GM21390 (cell line): ENCODE data around the gene MR1.

Experiments used
- ATAC-seq: cut with Tn5 transposase; IDR thresholded peaks from one replicate; pipeline ENCODE4 v1.9.1; 2021; ENCODE audit not compliant: unreplicated experiment

MR1 gene

GRCh38 chr1:181090641-181091126 is 56.9 kb downstream of the MR1 start:
- ATAC-seq: no peak

- ATAC-seq: no peak
Observed at GRCh38 chr1:181091309-181092040, 57.7 kb downstream of the MR1 start.

DNA sequence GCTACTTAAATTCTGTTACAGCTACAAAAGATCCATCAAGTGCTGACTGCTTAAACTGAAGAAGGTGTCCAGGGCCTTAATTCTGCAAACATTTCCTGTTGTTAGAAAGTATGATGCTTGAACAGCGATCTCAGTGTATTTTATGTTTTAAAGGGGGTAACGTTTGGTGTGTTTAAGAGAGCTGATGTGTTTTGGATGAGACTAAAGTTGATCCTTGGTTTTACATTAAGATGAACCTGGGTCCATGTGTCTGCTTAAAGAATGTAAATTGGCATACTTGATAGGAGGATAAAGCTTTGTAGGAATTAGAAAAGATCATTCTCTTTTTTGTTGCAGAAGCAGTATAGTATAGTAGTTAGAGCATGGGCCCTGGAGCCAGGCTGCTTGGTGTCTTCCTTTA is 58.3 kb downstream of the MR1 start:
- ATAC-seq: no peak

GRCh38 chr1:181092883-181093458 is 59.2 kb downstream of the MR1 start:
- no peak for ATAC-seq

DNA sequence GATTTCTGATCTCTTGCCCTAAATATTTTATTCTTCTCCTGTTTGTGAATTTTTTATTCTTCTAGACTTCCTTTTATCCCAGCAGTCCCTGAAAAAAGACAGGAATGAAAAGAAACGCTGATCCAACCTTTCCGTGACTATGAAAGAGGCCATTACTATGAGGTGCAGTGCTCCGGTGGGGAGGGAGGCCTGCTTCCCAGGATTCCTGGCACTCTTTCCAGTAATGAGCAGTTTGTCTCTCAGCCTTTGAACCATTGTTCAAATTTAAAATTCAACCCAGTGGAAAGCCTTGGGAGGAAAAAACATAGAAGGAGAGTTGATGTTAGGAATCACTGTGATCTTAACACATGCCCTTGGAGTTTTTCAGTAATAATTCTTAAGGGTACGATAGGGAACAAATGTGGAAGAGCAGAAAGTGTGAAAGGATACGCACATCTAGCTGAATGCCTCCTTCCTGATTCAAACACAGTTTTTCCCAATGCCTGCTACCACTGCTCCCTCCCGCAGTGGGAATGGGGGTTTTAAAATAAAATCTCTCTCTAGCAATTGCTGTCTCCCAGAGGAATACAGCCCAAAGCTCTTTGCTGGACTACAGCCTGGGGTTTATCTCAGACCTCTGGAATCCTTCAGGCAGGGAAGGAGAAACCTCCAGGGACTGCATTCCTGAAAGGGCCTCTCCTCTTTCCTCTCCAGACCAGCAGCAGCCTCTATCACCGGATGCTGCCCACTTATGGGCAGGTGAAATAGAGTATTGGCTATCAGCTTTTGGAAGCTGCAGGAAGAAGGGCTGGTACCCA is 60.8 kb downstream of the MR1 start:
- no peak for ATAC-seq

DNA sequence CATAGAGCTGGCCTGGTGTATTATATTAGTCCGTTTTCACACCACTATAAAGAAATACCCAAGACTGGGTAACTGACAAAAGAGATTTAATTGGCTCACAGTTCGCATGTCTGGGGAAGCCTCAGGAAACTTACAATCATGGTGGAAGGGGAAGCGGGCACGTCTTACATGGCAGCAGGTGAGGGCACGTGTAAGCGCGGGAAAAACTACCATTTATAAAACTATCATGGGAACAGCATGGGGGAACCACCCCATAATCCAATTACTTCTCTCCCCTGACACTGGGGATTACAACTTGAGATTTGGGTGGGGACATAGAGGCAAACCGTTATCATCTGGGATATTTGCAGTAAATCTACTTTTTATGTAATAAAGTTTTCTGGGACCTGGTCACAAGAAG is 61.5 kb downstream of the MR1 start:
- ATAC-seq: no peak

GRCh38 chr1:181095763-181096184 is 62.0 kb downstream of the MR1 start:
- ATAC-seq: no peak

- no peak for ATAC-seq
Observed at GRCh38 chr1:181097242-181097641, 63.5 kb downstream of the MR1 start.

- ATAC-seq: peak; percentile 46
Observed at GRCh38 chr1:181099152-181100014, 65.6 kb downstream of the MR1 start.

- no peak for ATAC-seq
Observed at GRCh38 chr1:181100015-181100905, 66.5 kb downstream of the MR1 start.

DNA sequence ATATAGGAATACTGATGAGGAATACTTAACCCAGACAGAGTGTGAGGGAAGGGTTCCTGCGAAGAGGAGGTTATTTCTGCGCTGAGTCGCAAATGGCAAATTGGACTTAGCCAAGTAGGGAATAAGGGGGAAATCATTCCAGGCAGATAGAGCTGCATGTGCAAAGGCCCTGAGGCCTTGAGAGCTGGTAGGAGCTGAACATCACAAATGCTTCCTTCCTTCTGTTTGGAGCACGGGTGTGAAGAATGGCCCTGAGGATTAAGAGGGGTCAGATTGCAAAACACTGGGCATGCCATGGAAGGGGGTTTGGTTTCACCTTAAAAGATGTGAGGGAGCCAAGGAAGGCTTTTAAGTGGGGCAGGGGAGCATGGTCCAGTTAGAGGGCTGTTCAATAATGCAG is 67.2 kb downstream of the MR1 start:
- no peak for ATAC-seq

GRCh38 chr1:181101581-181102226 is 67.9 kb downstream of the MR1 start:
- ATAC-seq: no peak

DNA sequence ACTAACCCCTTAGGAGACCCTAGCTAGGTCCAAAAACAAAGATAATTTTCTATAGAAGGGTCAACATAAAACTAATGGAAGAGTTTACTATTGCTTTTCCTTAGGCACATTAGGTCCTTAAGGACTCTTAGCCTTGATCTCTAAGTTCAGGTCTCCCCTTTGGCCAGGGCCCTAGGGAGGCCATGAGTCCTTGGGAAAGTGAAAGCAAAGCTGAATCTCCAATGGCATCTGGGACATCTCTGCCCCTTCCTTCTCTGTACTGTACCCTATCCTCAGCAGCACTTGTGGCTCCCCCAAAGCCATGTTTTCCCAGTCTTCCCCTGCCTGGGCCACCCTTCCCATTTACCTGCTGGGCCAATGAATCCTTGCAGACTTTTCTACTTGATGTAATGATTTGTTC is 69.1 kb downstream of the MR1 start:
- no peak for ATAC-seq

- no peak for ATAC-seq
Observed at GRCh38 chr1:181103399-181103798, 69.6 kb downstream of the MR1 start.

DNA sequence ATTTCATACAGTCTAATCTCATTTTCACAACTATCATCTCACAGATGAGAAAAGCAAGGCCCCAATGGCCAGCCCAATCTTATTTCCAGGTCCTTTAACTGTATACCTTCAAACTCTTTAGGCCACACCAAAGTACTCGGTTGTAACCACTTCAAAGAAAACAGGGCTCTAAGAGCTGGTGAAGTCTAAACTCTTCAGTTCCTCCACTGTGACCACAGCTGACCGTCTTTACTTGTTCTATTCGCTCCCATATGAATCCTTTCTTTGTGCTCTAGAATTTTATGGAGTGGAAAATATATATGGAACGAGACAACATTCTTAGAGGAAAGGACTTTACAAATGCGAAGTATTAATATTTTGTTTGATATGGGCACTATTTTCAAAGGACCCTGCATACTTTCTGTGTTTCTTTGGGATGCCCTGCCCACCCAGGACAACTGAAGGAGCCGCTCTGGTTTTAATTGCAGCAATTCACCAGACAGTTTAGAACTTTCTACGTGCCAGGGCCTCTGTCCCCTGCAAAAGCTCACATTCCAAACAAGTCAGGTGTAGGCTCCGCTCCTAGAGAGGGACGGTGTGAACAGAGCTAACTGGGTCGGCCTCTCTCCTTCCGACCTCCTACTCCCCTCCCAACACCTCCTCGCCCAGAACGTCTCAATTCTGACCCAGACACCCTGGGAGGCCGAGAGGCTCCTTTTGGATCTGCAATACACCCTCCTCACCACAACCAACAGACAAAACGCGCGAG is 70.4 kb downstream of the MR1 start:
- ATAC-seq: no peak

DNA sequence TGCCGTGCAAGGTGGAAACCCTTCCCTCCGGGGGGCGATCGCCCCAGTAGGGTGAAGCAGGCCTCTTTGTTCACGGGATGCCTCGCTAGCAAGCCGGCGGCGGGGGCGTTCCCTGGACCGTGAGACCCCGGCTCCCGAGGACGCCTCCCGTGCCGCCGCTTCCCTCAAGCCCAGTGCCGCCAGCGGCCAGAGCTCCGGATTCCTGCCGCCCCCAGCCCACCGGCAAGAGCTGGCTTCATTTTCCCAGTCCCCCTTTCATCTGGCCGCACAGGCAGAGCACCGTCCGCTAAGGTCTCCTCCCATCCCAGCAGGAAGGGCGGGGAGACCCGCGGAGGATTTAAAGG is 71.0 kb downstream of the MR1 start:
- ATAC-seq: peak; percentile 30

DNA sequence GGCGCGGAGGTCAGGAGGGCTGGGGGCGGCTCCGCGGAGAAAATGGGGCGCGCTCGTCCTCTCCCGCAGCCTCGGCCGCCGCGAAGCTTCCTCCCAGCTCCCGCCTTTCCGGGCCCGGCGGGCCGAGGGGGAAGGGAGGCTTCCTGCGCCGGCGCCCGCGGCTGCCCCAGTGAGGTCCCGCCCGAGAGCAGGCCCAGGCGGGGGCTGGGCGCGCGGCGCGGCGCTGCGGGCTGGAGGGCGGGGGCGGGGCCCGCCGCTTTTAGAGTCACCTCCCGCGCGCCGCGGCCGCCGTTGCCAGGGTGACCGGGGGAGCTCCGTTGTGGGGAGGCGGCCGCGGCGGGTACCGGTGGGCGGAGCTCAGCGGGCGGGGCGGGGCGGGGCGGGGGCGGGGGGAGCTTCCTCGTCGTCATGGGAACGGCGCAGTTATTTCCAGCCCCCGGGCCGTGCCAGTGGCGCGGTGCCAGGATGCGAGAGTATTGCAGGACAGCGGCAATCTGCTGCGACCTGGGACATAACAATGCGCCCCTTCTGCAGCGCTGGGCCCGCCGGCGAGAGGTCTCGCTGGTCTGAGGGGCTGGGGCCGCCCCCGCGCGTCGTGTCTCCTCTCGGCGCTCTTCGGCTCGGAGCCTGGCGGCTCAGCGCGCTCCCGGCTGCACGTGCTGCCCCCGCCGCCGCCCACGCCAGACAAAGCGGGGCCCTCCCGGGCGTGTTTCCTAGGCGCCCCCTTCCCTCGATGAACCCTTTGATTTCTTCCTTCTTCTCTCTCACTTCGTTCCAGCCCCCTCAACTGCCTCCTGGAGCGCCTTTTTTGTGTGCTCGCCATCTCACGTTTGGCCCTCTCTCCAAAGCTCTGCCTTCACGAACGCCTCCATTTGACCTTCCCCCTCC is 71.6 kb downstream of the MR1 start:
- peak; percentile 78 for ATAC-seq

DNA sequence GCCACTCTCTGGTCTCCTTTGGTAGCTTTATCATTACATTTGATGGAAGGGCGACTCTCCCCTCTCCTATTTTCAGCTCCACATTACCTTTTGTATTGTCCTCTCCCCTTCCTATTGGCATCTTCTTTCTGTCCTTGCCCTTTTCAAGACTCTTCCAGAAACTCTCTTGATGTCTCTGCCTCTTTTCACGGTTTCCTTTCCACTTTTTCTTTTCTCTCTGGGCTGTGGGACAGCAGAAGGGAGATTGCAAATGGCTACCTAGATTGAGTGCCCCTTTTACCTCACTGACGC is 72.2 kb downstream of the MR1 start:
- ATAC-seq: no peak
